ENCODE measurements around the gene MBD6.
A peak's percentile ranks its signal among the peaks of the same experiment; 100 is the strongest.

Gene MBD6

DNA sequence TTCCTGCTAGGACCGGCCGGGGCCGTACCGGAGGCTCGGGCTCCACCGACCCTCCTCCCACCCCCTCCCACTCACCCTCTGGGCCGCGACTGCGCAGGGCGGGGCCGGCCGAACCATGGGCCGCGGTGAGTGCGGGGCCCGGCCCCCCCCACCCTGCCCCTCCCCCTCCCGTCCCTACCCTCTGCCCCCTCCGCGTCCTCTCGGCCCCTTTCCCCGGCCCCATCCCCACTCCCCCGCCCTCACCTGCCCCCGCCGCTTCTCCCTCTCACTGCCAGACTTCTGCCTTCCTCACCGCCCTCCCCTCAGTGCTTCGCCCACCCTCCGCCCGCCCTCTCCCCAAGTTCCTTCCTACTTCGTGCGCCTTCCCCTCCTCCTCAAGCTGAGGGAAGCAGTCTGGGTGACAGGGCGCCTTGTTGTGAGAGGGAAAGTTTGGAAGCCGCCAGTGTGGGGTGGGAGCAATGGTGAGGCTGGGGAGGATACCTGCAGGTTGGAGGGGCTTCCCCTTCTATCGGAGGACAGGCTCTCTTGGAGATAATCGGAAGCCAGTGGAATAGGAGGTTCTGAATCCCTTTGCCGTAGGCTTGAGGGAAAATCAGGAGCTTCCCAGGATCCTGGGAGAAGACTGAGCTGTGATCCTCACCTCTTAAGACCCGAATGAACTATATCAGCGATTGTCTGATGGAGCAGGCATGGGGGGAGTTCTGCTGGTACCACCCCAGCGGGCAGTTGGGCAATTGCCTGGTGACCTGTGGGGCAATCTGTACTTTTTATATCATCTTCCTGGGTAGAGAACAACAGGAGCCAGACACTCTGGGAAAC lies 472 bp downstream of the MBD6 start:
- Mint-ChIP-seq H3K4me3 (peak overlapping the region; percentile 96), H3K27ac (peak overlapping the region; percentile 97), H3K9me3 (no peaks in the 10 kb centered on the region), H3K27me3 (ENCODE audit: low read depth, poor library complexity) (peaks cover 3% of the 10 kb centered on the region), H3K36me3 (ENCODE audit: low read depth) (peaks cover 22% of the 10 kb centered on the region), H3K4me1 (peaks cover 66% of the 10 kb centered on the region)
- peak; percentile 72 for DNase-seq
- TF ChIP-seq, protein P1, sequence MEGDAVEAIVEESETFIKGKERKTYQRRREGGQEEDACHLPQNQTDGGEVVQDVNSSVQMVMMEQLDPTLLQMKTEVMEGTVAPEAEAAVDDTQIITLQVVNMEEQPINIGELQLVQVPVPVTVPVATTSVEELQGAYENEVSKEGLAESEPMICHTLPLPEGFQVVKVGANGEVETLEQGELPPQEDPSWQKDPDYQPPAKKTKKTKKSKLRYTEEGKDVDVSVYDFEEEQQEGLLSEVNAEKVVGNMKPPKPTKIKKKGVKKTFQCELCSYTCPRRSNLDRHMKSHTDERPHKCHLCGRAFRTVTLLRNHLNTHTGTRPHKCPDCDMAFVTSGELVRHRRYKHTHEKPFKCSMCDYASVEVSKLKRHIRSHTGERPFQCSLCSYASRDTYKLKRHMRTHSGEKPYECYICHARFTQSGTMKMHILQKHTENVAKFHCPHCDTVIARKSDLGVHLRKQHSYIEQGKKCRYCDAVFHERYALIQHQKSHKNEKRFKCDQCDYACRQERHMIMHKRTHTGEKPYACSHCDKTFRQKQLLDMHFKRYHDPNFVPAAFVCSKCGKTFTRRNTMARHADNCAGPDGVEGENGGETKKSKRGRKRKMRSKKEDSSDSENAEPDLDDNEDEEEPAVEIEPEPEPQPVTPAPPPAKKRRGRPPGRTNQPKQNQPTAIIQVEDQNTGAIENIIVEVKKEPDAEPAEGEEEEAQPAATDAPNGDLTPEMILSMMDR (IDR thresholded peaks at IDR 0.05): no peak

DNA sequence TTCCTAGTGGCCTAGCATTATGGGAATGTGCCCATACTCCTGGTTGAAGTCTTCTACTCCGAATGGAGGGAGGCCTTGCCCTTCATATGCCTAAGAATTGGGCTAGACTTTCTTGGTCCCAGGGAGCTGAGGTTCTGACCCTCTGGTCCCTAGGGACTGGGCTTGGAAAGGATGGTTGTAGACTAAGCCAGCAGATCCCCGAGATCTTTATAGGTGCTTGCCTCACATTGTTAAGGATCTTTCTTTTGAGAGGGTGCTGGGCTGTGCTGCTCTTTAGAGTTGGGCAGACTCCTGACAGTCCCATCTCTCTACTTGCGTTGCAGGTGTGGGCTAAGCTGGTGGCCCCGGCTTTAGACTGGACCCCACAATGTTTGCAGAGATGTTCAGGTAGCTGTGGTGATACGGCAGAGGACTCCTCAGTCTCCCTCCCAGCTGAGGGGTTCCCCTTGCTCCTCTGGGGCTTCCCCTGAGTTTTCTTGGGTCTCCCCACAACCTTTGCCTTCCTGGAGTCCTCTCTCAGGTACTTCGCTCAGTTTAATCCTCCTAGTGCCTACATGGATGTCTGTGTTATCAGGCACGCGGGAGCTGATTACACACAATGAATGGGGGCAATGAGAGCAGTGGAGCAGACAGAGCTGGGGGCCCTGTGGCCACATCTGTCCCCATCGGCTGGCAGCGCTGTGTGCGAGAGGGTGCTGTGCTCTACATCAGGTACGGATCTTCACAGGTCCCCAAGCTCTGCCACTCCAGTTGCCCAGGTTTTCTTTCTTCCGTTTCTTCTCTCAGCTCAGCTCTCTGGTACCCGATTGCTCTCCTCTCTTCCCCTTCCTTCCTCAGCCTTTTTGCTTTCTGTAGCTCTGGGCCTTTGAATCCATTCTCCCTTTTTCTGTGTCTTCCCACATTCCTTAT lies 1.3 kb downstream of the MBD6 start:
- H3K9me3 Mint-ChIP-seq: no peaks in the 10 kb centered on the region
- peak overlapping the region; percentile 96 for H3K4me3 Mint-ChIP-seq
- no peak for DNase-seq
- peaks cover 57% of the 10 kb centered on the region for H3K4me1 Mint-ChIP-seq
- H3K36me3 Mint-ChIP-seq (ENCODE audit: low read depth): peaks cover 13% of the 10 kb centered on the region
- peak overlapping the region; percentile 97 for H3K27ac Mint-ChIP-seq
- H3K27me3 Mint-ChIP-seq (ENCODE audit: low read depth, poor library complexity): peaks cover 3% of the 10 kb centered on the region
- TF ChIP-seq, protein P1 (IDR thresholded peaks at IDR 0.05): no peak

DNA sequence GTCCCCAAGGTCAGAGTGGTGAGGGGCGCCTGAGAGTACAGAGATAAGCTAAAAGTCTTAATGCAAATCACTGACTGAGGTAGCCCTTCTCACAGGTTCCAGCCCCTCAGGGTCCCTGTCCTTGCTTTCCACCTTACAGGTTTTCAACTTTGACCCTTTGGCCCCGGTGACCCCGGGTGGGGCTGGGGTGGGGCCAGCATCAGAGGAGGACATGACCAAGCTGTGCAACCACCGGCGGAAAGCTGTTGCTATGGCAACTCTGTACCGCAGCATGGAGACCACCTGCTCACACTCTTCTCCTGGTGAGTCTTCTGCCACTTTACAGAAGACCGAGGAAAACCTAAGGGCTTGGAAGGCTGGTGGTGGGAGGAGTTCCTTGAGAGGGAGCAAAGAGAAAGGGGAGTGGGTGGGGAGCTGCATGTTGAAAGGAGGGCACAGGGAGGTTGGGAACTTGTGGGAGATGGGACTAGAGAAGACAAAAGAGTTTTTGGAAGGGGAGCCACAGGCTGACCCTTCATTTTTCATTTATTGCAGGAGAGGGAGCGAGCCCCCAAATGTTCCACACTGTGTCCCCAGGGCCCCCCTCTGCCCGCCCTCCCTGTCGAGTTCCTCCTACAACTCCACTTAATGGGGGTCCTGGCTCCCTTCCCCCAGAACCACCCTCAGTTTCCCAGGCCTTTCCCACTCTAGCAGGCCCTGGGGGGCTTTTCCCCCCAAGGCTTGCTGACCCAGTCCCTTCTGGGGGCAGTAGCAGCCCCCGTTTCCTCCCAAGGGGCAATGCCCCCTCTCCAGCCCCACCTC lies 2.4 kb downstream of the MBD6 start:
- Mint-ChIP-seq H3K4me1 (peaks cover 49% of the 10 kb centered on the region), H3K4me3 (peak overlapping the region; percentile 96)

DNA sequence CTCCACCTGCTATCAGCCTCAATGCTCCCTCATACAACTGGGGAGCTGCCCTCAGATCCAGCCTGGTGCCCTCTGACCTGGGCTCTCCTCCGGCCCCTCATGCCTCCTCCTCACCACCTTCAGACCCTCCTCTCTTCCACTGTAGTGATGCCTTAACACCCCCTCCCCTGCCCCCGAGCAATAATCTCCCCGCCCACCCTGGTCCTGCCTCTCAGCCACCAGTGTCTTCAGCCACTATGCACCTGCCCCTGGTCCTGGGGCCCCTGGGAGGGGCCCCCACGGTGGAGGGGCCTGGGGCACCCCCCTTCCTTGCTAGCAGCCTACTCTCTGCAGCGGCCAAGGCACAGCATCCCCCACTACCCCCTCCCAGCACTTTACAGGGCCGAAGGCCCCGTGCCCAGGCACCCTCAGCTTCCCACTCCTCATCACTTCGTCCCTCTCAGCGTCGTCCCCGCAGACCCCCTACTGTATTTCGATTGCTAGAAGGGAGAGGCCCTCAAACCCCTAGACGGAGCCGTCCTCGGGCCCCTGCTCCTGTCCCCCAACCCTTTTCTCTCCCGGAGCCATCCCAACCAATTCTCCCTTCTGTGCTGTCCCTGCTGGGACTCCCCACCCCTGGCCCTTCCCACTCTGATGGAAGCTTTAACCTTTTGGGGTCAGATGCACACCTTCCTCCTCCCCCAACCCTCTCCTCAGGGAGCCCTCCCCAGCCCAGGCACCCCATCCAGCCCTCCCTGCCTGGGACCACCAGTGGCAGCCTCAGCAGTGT lies 3.2 kb downstream of the MBD6 start:
- Mint-ChIP-seq H3K27ac (no peak overlapping the region), H3K27me3 (ENCODE audit: low read depth, poor library complexity) (peaks cover 3% of the 10 kb centered on the region), H3K4me3 (no peak overlapping the region), H3K9me3 (no peaks in the 10 kb centered on the region), H3K36me3 (ENCODE audit: low read depth) (peaks cover 18% of the 10 kb centered on the region), H3K4me1 (peaks cover 49% of the 10 kb centered on the region)
- no peak for DNase-seq
- TF ChIP-seq, protein P1 (IDR thresholded peaks at IDR 0.05): no peak

More for the DNA sequence above, 2.4 kb downstream of the MBD6 start:
- H3K9me3 Mint-ChIP-seq: no peaks in the 10 kb centered on the region
- H3K36me3 Mint-ChIP-seq (ENCODE audit: low read depth): peaks cover 16% of the 10 kb centered on the region
- peak; percentile 18 for DNase-seq
- TF ChIP-seq, protein P1 (IDR thresholded peaks at IDR 0.05): no peak
- H3K27me3 Mint-ChIP-seq (ENCODE audit: low read depth, poor library complexity): peaks cover 3% of the 10 kb centered on the region
- peak overlapping the region; percentile 97 for H3K27ac Mint-ChIP-seq

DNA sequence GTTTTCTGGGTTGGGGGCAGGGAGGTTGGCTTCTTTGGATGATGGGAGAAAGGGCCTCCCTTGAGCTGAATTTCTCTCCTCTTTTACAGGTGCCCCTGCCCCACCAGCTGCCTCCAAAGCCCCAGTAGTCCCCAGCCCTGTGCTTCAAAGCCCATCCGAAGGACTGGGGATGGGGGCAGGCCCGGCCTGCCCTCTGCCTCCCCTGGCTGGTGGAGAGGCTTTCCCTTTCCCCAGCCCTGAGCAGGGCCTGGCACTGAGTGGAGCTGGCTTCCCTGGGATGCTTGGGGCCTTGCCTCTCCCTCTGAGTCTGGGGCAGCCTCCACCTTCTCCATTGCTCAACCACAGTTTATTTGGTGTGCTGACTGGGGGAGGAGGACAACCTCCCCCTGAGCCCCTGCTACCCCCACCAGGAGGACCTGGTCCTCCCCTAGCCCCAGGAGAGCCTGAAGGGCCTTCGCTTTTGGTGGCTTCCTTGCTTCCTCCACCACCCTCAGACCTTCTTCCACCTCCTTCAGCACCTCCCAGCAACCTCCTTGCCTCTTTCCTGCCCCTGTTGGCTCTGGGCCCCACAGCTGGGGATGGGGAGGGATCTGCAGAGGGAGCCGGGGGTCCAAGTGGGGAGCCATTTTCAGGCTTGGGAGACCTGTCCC lies 4.0 kb downstream of the MBD6 start:
- Mint-ChIP-seq H3K27me3 (ENCODE audit: low read depth, poor library complexity) (peaks cover 2% of the 10 kb centered on the region), H3K27ac (no peak overlapping the region), H3K4me3 (no peak overlapping the region), H3K9me3 (no peaks in the 10 kb centered on the region), H3K36me3 (ENCODE audit: low read depth) (peaks cover 25% of the 10 kb centered on the region), H3K4me1 (peaks cover 41% of the 10 kb centered on the region)
- TF ChIP-seq, protein P1 (IDR thresholded peaks at IDR 0.05): no peak
- DNase-seq: no peak

Measured in nephron progenitor cell (in vitro differentiated cells).